Ascending aorta (tissue), 2 donors: Measurements from ENCODE around the gene FNIP2. TPM values are rescaled to one million over a fixed set of nuclear protein-coding genes. Genes with fewer than 3 reads are reported as not detected.
A peak's percentile ranks its signal among the peaks of the same experiment; 100 is the strongest.
"Not testable (repeated sequence)": the region's sequence is repeated elsewhere in the genome, so short reads cannot be mapped to it uniquely, and the experiment has no call there.

Experiments used
- DNase-seq, 2 donors: peaks; one replicate each; pipeline ENCODE4 v3.0.0-alpha.2; 2019; ENCODE audit warnings: low spot score in 2 of 2
- H3K27ac ChIP-seq, 2 donors: fragments of 200-600 bp; sonication (generic); one replicate each; pipeline ENCODE4 v1.5.1; 2016 to 2017; ENCODE audit warnings: mild to moderate bottlenecking in 1 of 2
- H3K27me3 ChIP-seq: fragments of 200-600 bp; sonication (generic); one replicate; pipeline ENCODE4 v1.5.1; 2017
- H3K36me3 ChIP-seq, 2 donors: fragments of 200-600 bp; sonication (generic); one replicate each; pipeline ENCODE4 v1.5.1; 2016
- H3K4me1 ChIP-seq, 2 donors: fragments of 200-600 bp; sonication (generic); one replicate each; pipeline ENCODE4 v1.5.1; 2016 to 2017; ENCODE audit warnings: mild to moderate bottlenecking in 1 of 2
- H3K4me3 ChIP-seq, 2 donors: fragments of 200-600 bp; sonication (generic); one replicate each; pipeline ENCODE4 v1.5.1; 2016 to 2017; ENCODE audit warnings: mild to moderate bottlenecking in 1 of 2
- H3K9me3 ChIP-seq, 2 donors: fragments of 200-600 bp; sonication (generic); one replicate each; pipeline ENCODE4 v1.5.1; 2016
- intact Hi-C: fragments of 100-400 bp; cut with DNase I; formaldehyde crosslinking; loops from one replicate; pipeline ENCODE4 v1.15.1; 2023
- total RNA-seq: library from RNA; depleted of rRNA; stranded (reverse); fragments of >200 nt; gene quantifications from one replicate; pipeline ENCODE4 v1.1.0, GENCODE V29; 2016
- TF ChIP-seq, protein P1 (sequence below), 3 experiments: fragments of 200-600 bp in 2 of 3; fragments of 450-650 bp in 1 of 3; sonication (generic) in 2 of 3; IDR thresholded peaks; one replicate each; pipeline ENCODE4 v1.5.1; 2016 to 2019; ENCODE audit warnings: antibody characterized with exemption in 3 of 3, mild to moderate bottlenecking in 1 of 3, moderate library complexity in 1 of 3

FNIP2 gene
- total RNA-seq, 1 donor from 2014 or later: 44.1 TPM

DNA sequence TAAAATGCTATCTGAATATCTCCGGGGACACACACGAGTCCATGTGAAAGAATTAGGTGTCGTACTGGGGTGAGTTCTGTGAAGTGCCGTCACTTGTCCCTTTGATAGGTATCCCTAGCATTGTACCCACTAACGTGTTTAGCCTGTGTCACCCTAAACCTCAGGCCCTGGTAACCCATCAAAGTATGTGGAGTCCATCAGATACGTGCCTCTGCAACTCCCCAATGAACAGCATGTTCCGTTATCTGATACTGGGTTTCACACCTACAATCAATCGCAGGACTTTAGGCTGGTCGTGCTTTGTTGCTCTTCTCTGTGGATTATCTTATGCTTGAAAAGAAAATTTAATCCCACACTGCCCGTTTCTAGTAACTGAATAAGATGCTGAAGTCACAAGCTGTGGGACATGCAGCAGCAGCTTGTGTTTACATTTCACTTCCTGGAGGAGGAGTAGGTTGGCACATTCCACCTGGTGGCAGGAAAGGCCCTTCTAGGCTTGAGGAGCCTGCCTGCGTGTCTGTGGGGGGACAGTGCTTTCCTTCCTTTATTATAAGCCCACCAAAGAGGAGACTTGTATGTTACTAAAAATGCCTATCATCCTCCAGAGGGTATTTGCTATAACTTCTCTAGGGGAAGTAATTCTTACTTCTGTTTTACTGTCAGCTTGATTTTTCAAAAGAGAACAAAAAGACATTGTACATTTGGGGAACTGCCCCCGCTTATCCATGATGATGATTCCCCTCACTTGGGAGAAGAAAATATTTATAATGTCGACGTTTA, 127.2 kb downstream of the FNIP2 start:
- H3K27ac ChIP-seq: no peak overlapping the region
- DNase-seq: no peak
- no peak overlapping the region for H3K4me3 ChIP-seq
- H3K36me3 ChIP-seq: peaks cover 13 to 27% of the 10 kb centered on the region in 2 donors
- TF ChIP-seq, protein P1, sequence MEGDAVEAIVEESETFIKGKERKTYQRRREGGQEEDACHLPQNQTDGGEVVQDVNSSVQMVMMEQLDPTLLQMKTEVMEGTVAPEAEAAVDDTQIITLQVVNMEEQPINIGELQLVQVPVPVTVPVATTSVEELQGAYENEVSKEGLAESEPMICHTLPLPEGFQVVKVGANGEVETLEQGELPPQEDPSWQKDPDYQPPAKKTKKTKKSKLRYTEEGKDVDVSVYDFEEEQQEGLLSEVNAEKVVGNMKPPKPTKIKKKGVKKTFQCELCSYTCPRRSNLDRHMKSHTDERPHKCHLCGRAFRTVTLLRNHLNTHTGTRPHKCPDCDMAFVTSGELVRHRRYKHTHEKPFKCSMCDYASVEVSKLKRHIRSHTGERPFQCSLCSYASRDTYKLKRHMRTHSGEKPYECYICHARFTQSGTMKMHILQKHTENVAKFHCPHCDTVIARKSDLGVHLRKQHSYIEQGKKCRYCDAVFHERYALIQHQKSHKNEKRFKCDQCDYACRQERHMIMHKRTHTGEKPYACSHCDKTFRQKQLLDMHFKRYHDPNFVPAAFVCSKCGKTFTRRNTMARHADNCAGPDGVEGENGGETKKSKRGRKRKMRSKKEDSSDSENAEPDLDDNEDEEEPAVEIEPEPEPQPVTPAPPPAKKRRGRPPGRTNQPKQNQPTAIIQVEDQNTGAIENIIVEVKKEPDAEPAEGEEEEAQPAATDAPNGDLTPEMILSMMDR (IDR thresholded peaks at IDR 0.05): peak in 1 of 3 experiments; percentile 14
- intact Hi-C loops: no loop called here
- no peaks in the 10 kb centered on the region for H3K9me3 ChIP-seq
- no peaks in the 10 kb centered on the region for H3K27me3 ChIP-seq
- H3K4me1 ChIP-seq: no peaks in the 10 kb centered on the region

DNA sequence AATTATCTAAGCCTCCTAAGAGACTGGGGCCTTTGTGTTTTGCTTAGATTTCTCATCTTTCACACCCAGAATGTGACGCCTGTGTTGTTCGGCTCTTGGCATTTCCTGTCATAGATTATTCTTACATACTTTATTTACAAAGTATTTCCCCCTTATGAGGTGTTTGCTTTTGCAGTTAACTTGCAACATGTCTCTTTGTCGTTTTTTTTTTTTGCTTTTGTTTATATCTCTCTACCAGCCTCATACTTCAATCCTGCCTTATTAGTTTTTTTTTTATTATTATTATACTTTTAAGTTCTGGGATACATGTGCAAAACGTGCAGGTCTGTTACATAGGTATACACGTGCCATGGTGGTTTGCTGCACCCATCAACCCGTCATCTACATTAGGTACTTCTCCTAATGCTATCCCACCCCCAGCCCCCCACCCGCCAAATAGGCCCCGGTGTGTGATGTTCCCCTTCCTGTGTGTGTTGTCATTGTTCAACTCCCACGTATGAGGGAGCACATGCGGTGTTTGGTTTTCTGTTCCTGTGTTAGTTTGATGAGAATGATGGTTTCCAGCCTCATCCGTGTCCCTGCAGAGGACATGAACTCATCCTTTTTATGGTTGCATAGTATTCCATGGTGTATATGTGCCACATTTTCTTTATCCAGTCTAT, 127.9 kb downstream of the FNIP2 start:
- H3K27ac ChIP-seq, H3K4me3 ChIP-seq, intact Hi-C loops, H3K4me1 ChIP-seq, DNase-seq, H3K27me3 ChIP-seq, H3K9me3 ChIP-seq: not testable (repeated sequence)
- H3K36me3 ChIP-seq: peaks cover 7 to 23% of the 10 kb centered on the region in 2 donors

DNA sequence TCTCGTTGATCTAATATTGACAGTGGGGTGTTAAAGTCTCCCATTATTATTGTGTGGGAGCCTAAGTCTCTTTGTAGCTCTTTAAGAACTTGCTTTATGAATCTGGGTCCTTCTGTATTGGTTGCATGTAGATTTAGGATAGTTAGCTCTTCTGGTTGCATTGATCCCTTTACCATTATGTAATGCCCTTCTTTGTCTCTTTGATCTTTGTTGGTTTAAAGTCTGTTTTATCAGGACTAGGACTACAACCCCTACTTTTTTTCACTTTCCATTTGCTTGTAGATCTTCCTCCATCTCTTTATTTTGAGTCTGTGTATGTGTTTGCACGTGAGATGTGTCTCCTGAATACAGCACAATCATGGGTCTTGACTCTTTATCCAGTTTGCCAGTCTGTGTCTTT, 131.6 kb downstream of the FNIP2 start:
- H3K4me3 ChIP-seq, H3K27me3 ChIP-seq, H3K4me1 ChIP-seq, DNase-seq, H3K9me3 ChIP-seq, intact Hi-C loops, H3K27ac ChIP-seq: not testable (repeated sequence)
- H3K36me3 ChIP-seq: peaks cover 16 to 20% of the 10 kb centered on the region in 2 donors

DNA sequence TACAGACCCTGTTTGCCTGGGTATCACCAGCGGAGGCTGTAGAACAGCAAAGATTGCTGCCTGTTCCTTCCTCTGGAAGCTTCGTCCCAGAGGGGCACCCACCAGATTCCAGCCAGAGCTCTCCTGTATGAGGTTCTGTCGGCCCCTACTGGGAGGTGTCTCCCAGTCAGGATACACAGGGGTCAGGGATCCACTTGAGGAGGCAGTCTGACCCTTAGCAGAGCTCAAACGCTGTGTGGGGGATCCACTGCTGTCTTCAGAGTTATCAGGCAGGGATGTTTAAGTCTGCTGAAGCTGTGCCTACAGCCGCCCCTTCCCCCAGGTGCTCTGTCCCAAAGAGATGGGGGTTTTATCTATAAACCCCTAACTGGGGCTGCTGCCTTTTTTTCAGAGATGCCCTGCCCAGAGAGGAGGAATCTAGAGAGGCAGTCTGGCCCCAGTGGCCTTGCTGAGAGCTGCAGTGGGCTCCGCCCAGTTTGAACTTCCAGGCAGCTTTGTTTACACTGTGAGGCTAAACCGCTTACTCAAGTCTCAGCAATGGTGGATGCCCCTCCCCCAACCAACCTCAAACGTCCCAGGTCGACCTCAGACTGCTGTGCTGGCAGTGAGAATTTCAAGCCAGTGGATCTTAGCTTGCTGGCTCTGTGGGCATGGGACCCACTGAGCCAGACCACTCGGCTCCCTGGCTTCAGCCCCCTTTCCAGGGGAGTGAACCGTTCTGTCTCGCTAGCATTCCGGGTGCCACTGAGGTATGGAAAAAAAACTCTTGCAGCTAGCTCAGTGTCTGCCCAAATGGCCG, 133.7 kb downstream of the FNIP2 start:
- H3K27me3 ChIP-seq, H3K4me3 ChIP-seq, intact Hi-C loops, DNase-seq, H3K9me3 ChIP-seq, H3K4me1 ChIP-seq: not testable (repeated sequence)
- H3K36me3 ChIP-seq: peaks cover 15 to 16% of the 10 kb centered on the region in 2 donors
- peak overlapping the region in 1 of 2 donors; percentile 2 for H3K27ac ChIP-seq

DNA sequence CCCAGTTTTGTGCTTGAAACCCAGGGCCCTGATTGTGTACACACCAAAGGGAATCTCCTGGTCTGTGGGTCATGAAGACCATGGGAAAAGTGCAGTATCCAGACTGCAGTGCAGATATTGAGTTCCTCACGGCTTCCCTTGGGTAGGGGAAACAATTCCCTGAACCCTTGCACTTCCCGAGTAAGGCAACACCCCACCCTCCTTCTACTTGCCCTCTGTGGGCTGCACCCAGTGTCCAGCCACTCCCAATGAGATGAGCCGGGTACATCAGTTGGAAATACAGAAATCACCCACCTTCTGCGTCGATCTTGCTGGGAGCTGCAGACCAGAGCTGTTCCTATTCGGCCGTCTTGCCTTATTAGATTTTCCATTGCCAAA, 134.2 kb downstream of the FNIP2 start:
- Histone ChIP-seq H3K36me3 (peaks cover 15 to 16% of the 10 kb centered on the region in 2 donors), H3K4me3 (no peak overlapping the region), H3K27ac (no peak overlapping the region), H3K27me3 (no peaks in the 10 kb centered on the region), H3K9me3 (no peaks in the 10 kb centered on the region), H3K4me1 (no peaks in the 10 kb centered on the region)
- intact Hi-C loops: no loop called here
- TF ChIP-seq, protein P1 (IDR thresholded peaks at IDR 0.05): no peak
- DNase-seq: no peak

DNA sequence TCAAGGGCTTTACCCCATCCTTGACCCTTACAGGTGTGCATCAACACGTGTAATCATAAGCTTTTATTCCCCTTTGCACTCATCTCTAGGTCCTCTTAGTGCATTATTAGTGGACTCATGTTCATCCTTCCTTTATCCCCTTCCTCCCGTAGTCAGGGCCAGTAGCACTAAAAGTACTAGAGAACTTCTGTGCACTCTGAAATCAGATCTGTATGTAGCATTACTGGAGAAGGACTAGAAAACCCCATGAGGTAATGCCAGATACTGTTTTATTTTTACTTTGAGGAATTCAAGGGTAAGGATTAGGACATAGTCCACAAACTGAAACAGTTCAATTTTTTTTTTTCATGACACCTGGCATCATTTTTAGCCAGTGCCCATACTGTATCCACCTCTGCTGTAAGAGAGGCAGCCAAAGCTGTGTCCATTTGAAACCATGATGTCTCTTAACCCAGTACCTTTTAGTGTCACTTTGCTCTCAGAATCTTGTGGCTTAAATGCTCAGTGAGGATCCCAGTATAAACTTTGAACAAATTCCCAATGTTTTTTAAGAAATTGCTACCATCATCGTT, 134.7 kb downstream of the FNIP2 start:
- intact Hi-C loops: no loop called here
- no peaks in the 10 kb centered on the region for H3K9me3 ChIP-seq
- no peak for DNase-seq
- H3K27me3 ChIP-seq: no peaks in the 10 kb centered on the region
- H3K36me3 ChIP-seq: peaks cover 14 to 16% of the 10 kb centered on the region in 2 donors
- no peak overlapping the region for H3K27ac ChIP-seq
- TF ChIP-seq, protein P1 (IDR thresholded peaks at IDR 0.05): no peak
- no peak overlapping the region for H3K4me3 ChIP-seq
- no peaks in the 10 kb centered on the region for H3K4me1 ChIP-seq
